Progenitor cell of endocrine pancreas (in vitro differentiated cells): ENCODE data around the gene MYO15A. TPM values are rescaled to one million over a fixed set of nuclear protein-coding genes. Genes with fewer than 3 reads are reported as not detected.

Experiments used
- DNase-seq: peaks from one replicate; pipeline ENCODE4 v3.0.0; 2021; ENCODE audit warnings: low spot score; ENCODE audit not compliant: unreplicated experiment
- H3K27ac Mint-ChIP-seq: 2 replicates; pipeline ENCODE4 v1.8.0; 2021; ENCODE audit warnings: mild to moderate bottlenecking, moderate library complexity, mixed read lengths
- H3K27me3 Mint-ChIP-seq: 2 replicates; pipeline ENCODE4 v1.8.0; 2021; ENCODE audit warnings: mixed read lengths
- H3K36me3 Mint-ChIP-seq: 2 replicates; pipeline ENCODE4 v1.8.0; 2022; ENCODE audit warnings: mixed read lengths; ENCODE audit not compliant: insufficient read depth
- H3K4me1 Mint-ChIP-seq: 2 replicates; pipeline ENCODE4 v1.8.0; 2021; ENCODE audit warnings: low read depth, mixed read lengths
- H3K4me3 Mint-ChIP-seq: 2 replicates; pipeline ENCODE4 v1.8.0; 2021; ENCODE audit warnings: low read depth, mild to moderate bottlenecking, moderate library complexity, mixed read lengths
- H3K9me3 Mint-ChIP-seq: 2 replicates; pipeline ENCODE4 v1.8.0; 2021; ENCODE audit warnings: low read depth, mixed read lengths
- total RNA-seq: library from RNA; stranded (reverse); gene quantifications from 2 replicates; pipeline ENCODE4 v1.2.1, GENCODE V29; 2021
- TF ChIP-seq, protein P1 (sequence below): fragments of 200-600 bp; sonication (generic); IDR thresholded peaks from one replicate; pipeline ENCODE4 v1.5.0; 2021; ENCODE audit warnings: antibody characterized with exemption, mild to moderate bottlenecking; ENCODE audit not compliant: unreplicated experiment

MYO15A gene
- total RNA-seq, 1 donor from 2014 or later = 3.3 TPM

DNA sequence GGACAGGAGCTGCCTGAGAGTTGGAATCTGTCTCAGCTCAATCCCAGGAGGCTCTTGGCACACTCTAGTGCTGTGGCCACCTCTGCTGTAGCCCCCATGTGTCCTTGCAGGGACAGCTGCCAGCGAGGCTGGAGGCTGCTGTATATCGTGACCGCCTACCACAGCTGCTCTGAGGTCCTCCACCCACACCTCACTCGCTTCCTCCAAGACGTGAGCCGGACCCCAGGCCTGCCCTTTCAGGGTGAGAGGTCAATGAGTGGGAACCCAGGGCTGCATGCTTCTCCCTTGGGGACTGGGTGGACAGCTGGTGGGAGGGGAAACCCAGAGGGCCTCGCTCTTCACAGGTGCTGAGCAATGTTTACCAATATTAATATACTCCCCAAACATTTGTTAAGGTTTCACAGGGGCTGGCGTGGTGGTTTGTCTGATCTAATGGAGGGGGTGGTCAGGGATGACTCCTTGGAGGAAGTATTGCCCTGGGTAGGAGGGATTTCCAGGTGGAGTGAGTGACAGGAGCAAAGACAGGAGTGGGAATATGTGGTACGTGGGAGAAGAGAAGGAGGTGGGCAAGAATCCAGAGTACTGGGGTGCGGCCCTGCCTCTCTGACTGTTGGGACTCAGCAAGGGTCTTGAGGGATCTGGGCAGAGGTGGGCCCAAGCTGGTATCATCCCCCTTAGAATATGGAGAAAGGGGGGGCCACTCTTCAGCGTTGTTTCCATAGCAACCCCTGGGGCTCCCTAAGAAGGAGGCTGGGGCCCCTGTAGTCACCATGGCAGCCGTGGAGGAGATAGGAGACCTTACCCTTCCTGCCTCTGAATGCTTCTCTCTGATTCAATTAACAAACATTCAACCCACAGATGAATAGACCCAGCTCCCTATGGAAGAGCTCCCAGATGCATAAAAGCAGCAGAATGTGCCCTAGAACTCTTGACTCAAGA is 52.9 kb downstream of the MYO15A start:
- H3K9me3 Mint-ChIP-seq = no peaks in the 10 kb centered on the region
- H3K27ac Mint-ChIP-seq = no peak overlapping the region
- no peak overlapping the region for H3K4me3 Mint-ChIP-seq
- no peaks in the 10 kb centered on the region for H3K36me3 Mint-ChIP-seq
- H3K27me3 Mint-ChIP-seq = peaks cover 4% of the 10 kb centered on the region
- TF ChIP-seq, protein P1, sequence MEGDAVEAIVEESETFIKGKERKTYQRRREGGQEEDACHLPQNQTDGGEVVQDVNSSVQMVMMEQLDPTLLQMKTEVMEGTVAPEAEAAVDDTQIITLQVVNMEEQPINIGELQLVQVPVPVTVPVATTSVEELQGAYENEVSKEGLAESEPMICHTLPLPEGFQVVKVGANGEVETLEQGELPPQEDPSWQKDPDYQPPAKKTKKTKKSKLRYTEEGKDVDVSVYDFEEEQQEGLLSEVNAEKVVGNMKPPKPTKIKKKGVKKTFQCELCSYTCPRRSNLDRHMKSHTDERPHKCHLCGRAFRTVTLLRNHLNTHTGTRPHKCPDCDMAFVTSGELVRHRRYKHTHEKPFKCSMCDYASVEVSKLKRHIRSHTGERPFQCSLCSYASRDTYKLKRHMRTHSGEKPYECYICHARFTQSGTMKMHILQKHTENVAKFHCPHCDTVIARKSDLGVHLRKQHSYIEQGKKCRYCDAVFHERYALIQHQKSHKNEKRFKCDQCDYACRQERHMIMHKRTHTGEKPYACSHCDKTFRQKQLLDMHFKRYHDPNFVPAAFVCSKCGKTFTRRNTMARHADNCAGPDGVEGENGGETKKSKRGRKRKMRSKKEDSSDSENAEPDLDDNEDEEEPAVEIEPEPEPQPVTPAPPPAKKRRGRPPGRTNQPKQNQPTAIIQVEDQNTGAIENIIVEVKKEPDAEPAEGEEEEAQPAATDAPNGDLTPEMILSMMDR = no peak
- no peak for DNase-seq
- H3K4me1 Mint-ChIP-seq = peaks cover 8% of the 10 kb centered on the region

GRCh38 chr17:18163547-18163946 is 55.0 kb downstream of the MYO15A start:
- Mint-ChIP-seq H3K27ac (no peak overlapping the region), H3K36me3 (no peaks in the 10 kb centered on the region)

DNA sequence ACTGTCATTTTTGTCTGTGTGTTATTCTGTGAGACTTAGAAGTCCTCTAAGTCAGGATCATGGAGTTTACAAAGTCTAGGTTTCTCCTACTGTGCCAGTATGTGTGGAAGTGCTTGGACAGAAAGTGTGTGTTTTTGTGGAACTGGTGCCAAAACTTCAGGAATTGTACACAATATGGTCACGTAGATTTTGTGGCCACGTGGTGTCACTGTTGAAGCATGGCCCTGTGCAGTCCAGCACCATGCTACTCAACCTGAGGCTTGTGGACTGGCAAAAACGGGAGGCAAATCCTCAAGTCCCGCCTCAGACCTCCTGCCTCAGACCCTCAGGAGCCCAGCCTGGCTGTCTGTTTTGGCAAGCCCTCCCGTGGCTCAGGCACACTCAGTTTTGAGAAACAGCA is 58.3 kb downstream of the MYO15A start:
- H3K27ac Mint-ChIP-seq = no peak overlapping the region
- no peaks in the 10 kb centered on the region for H3K9me3 Mint-ChIP-seq
- DNase-seq = no peak
- peaks cover 3% of the 10 kb centered on the region for H3K27me3 Mint-ChIP-seq
- TF ChIP-seq, protein P1 = no peak
- H3K36me3 Mint-ChIP-seq = no peaks in the 10 kb centered on the region
- H3K4me1 Mint-ChIP-seq = no peaks in the 10 kb centered on the region
- H3K4me3 Mint-ChIP-seq = no peak overlapping the region

More at GRCh38 chr17:18163547-18163946, 55.0 kb downstream of the MYO15A start:
- Mint-ChIP-seq H3K4me3 (no peak overlapping the region), H3K9me3 (no peaks in the 10 kb centered on the region), H3K4me1 (peaks cover 5% of the 10 kb centered on the region), H3K27me3 (peaks cover 7% of the 10 kb centered on the region)
- DNase-seq = no peak
- TF ChIP-seq, protein P1 = no peak

GRCh38 chr17:18167421-18167820 is 58.9 kb downstream of the MYO15A start:
- Mint-ChIP-seq H3K27me3 (peaks cover 5% of the 10 kb centered on the region), H3K4me3 (no peak overlapping the region)
- TF ChIP-seq, protein P1 = no peak

DNA sequence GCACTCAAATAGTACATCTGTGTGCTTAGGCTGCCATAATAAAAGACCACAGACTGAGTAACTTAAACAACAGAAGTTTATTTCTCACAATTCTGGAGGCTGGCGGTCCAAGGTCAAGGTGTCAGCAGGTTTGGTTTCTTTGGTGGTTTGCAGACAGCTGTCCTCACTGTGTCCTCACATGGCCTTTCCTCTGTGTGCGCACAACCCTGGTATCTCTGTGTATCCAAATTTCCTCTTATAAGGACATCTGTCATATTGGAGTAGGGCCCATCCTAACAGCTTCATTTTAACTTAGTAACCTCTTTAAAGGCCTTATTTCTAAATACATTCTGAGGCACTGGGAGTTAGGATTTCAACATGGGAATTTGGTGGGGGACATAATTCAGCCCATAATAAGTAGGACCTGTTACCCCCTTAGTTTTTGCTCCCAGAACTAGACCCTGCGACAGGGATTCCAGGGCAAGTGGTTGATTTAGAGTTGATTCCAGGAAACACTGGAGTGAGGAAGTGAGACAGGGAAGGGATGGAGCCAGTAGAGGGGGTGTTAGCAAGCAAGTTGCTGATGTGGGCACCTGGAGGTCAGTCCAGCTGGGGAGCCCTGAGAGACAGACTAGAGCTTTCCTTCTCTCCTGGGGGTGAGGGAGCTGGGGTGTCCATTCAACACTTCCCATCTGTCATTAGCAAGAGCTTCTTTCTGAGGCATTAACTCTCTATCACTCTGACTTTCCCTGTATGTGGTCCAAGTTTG is 64.1 kb downstream of the MYO15A start:
- peaks cover under 1% of the 10 kb centered on the region for H3K4me1 Mint-ChIP-seq
- H3K27me3 Mint-ChIP-seq = peaks cover 2% of the 10 kb centered on the region
- no peaks in the 10 kb centered on the region for H3K9me3 Mint-ChIP-seq
- no peak overlapping the region for H3K27ac Mint-ChIP-seq
- no peak for DNase-seq
- no peaks in the 10 kb centered on the region for H3K36me3 Mint-ChIP-seq
- H3K4me3 Mint-ChIP-seq = no peak overlapping the region
- TF ChIP-seq, protein P1 = no peak

More at GRCh38 chr17:18167421-18167820, 58.9 kb downstream of the MYO15A start:
- Mint-ChIP-seq H3K9me3 (no peaks in the 10 kb centered on the region), H3K36me3 (no peaks in the 10 kb centered on the region), H3K27ac (no peak overlapping the region), H3K4me1 (no peaks in the 10 kb centered on the region)
- DNase-seq = no peak
